HCT116 (cell line): ENCODE data around the gene PDE6A. TPM values are rescaled to one million over a fixed set of nuclear protein-coding genes. Genes with fewer than 3 reads are reported as not detected.
A peak's percentile ranks its signal among the peaks of the same experiment; 100 is the strongest.

ENCODE experiments used
- ATAC-seq: fragments of 200-7000 bp; cut with Tn5 transposase; 2 replicates; pipeline ENCODE4 v1.9.1; 2020; ENCODE audit warnings: mild to moderate bottlenecking, moderate library complexity
- BruUV-seq: library from RNA; stranded (reverse); fragments of 400-500 nt; replicated peaks from 2 replicates; lab custom pipeline; 2021; lab: Mats Ljungman, UMichigan
- CTCF ChIA-PET: fragments of 300-600 bp; sonication (Branson Sonifier 250); formaldehyde crosslinking; loops from one replicate; lab custom pipeline; 2021; ENCODE audit warnings: antibody characterized with exemption; lab: Charles Lee
- POLR2A ChIA-PET: fragments of 300-600, 350-600 bp; sonication (Branson Sonifier 250); formaldehyde crosslinking; loops from one replicate; lab custom pipeline; 2021; ENCODE audit warnings: antibody characterized with exemption; lab: Charles Lee
- RAD21 ChIA-PET, 2 experiments: fragments of 300-600 bp; sonication (Branson Sonifier 250); formaldehyde crosslinking; loops; one replicate each; lab custom pipeline; 2023; ENCODE audit warnings: low total read pairs in 2 of 2; ENCODE audit not compliant: uncharacterized antibody in 2 of 2, unreplicated experiment in 2 of 2, low non-redundant PET in 1 of 2; lab: Charles Lee
- DNase-seq: peaks from one replicate; pipeline ENCODE4 v3.0.0-alpha.2; 2010; ENCODE audit warnings: low read depth, low spot score
- H2AFZ ChIP-seq: fragments of 200-600 bp; shearing (Covaris generic), sonication (generic); 2 replicates; pipeline ENCODE4 v1.6.1; 2017; ENCODE audit warnings: low read depth, mixed run types, mixed read lengths, antibody characterized with exemption, low read length; ENCODE audit not compliant: poor library complexity, severe bottlenecking
- H3K27ac ChIP-seq: 2 replicates; pipeline ENCODE4 v1.5.1; 2012; ENCODE audit warnings: low read depth, low read length
- H3K27me3 ChIP-seq: fragments of 200-600 bp; sonication (generic); 2 replicates; pipeline ENCODE4 v1.6.1; 2016; ENCODE audit warnings: mixed run types, low read length, mixed read lengths; ENCODE audit not compliant: insufficient read depth
- H3K36me3 ChIP-seq, 2 experiments: fragments of 200-500 bp in 1 of 2; fragments of 200-600 bp in 1 of 2; sonication (Bioruptor generic) in 1 of 2; sonication (generic) in 1 of 2; 2 replicates each; pipeline versions ENCODE4 v1.5.1 to v1.6.1; 2014 to 2016; ENCODE audit warnings: low read length in 2 of 2, inconsistent platforms in 1 of 2, mixed read lengths in 1 of 2, mixed run types in 1 of 2; ENCODE audit not compliant: insufficient read depth in 2 of 2, control insufficient read depth in 1 of 2
- H3K4me1 ChIP-seq, 2 experiments: fragments of 200-600 bp in 1 of 2; sonication (generic) in 1 of 2; 2 replicates each; pipeline versions ENCODE4 v1.5.1 to v1.6.1; 2012 to 2017; ENCODE audit warnings: low read length in 2 of 2, inconsistent platforms in 1 of 2, mild to moderate bottlenecking in 1 of 2, mixed read lengths in 1 of 2, mixed run types in 1 of 2, moderate library complexity in 1 of 2; ENCODE audit not compliant: insufficient read depth in 2 of 2, control insufficient read depth in 1 of 2
- H3K4me2 ChIP-seq: fragments of 200-600 bp; sonication (generic); 2 replicates; pipeline ENCODE4 v1.6.1; 2017; ENCODE audit warnings: mixed run types, low read length, mixed read lengths
- H3K4me3 ChIP-seq, 2 experiments: fragments of 200-600 bp in 1 of 2; sonication (generic) in 1 of 2; replicated peaks in 1 of 2; 2 replicates each; pipeline ENCODE4 v1.5.1; 2011 to 2016; ENCODE audit warnings: low read length in 2 of 2, control low read depth in 1 of 2, low read depth in 1 of 2, mild to moderate bottlenecking in 1 of 2, mixed read lengths in 1 of 2, mixed run types in 1 of 2
- H3K79me2 ChIP-seq: fragments of 200-600 bp; sonication (generic); 2 replicates; pipeline ENCODE4 v1.6.1; 2017; ENCODE audit warnings: mild to moderate bottlenecking, mixed run types, low read length, moderate library complexity, mixed read lengths; ENCODE audit not compliant: insufficient read depth
- H3K9ac ChIP-seq: fragments of 200-600 bp; sonication (generic); 2 replicates; pipeline ENCODE4 v1.6.1; 2016; ENCODE audit warnings: low read length, mixed read lengths
- H3K9me2 ChIP-seq: fragments of 200-600 bp; sonication (generic), shearing (Covaris generic); 2 replicates; pipeline ENCODE4 v1.6.1; 2017; ENCODE audit warnings: mixed run types, mild to moderate bottlenecking, moderate library complexity; ENCODE audit not compliant: insufficient read depth
- H3K9me3 ChIP-seq, 2 experiments: fragments of 200-500 bp in 1 of 2; fragments of 200-600 bp in 1 of 2; sonication (Bioruptor generic) in 1 of 2; sonication (generic) in 1 of 2; 2 replicates each; pipeline ENCODE4 v1.6.1; 2014 to 2017; ENCODE audit warnings: low read length in 2 of 2, mixed read lengths in 2 of 2, inconsistent platforms in 1 of 2, low read depth in 1 of 2, mild to moderate bottlenecking in 1 of 2, mixed run types in 1 of 2, moderate library complexity in 1 of 2; ENCODE audit not compliant: control insufficient read depth in 1 of 2, insufficient read depth in 1 of 2
- H4K20me1 ChIP-seq: fragments of 200-600 bp; sonication (generic), shearing (Covaris generic); 2 replicates; pipeline ENCODE4 v1.6.1; 2017; ENCODE audit warnings: mixed run types, mild to moderate bottlenecking, moderate library complexity; ENCODE audit not compliant: insufficient read depth
- CEBPB ChIP-seq: IDR thresholded peaks from 2 replicates; pipeline ENCODE4 v1.6.1; 2012; ENCODE audit warnings: low read depth
- CTCF ChIP-seq, 3 experiments: fragments of 200-600 bp in 1 of 3; sonication (generic) in 1 of 3; IDR thresholded peaks in 2 of 3; conservative IDR thresholded peaks in 1 of 3; 2 replicates each; pipeline ENCODE4 v1.5.1; 2012 to 2017; ENCODE audit warnings: low read depth in 2 of 3, low read length in 2 of 3, antibody characterized with exemption in 1 of 3, borderline replicate concordance in 1 of 3, control low read depth in 1 of 3, mild to moderate bottlenecking in 1 of 3, mixed read lengths in 1 of 3, mixed run types in 1 of 3, moderate library complexity in 1 of 3; ENCODE audit not compliant: insufficient read depth in 1 of 3
- POLR2A ChIP-seq: IDR thresholded peaks from 2 replicates; pipeline ENCODE4 v1.7.0; 2011; ENCODE audit warnings: borderline replicate concordance; ENCODE audit not compliant: insufficient read depth, insufficient read length; ENCODE audit errors: extremely low read depth
- intact Hi-C: fragments of 100-400 bp; cut with micrococcal nuclease; formaldehyde crosslinking; loops from 2 replicates; pipeline ENCODE4 v1.10.0; 2022
- total RNA-seq: library from RNA; stranded (reverse); gene quantifications from one replicate; pipeline ENCODE4 v1.2.1, GENCODE V29; 2021; ENCODE audit not compliant: unreplicated experiment
- TF ChIP-seq, protein P1 (sequence below): IDR thresholded peaks from 2 replicates; pipeline ENCODE4 v1.6.1; 2012; ENCODE audit warnings: low read depth

PDE6A gene
- total RNA-seq, 1 experiment from 2014 or later, result not detected

DNA sequence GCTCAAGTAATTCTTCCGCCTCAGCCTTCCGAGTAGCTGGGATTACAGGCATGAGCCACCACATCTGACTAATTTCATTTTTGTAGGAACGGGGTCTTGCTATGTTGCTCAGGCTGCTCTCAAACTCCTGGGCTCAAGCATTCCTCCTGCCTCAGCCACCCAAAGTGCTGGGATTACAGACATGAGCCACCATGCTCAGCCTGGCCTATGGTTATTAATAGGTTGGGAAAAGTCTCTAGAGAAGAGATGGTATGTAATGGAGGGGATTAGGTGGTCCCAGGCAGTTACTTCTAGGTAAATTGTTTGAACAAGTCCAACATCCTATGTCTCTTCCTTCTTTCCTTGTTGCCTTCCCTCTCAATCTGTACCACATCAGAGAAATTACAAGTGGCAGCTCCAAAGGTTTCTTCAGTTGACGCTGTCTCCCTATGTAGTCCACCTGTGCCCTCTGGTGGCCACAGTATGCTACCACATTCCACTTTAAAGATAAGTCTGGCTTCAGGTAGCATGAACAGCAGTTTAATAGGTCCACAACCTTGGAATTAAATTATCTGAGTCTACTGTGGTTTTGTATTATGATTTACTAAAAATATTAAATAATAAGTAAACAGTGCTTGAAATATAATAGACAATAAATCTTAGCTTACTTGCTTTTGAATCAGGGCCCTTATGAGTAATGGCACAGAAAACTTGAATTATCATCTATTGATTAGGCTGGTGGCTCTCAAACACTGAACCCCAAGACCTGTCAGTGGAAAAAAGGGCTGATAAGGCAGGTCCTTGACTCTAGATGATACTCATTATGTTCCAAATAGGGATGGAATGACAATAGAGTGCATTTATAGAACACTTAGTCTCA lies 46.2 kb upstream of the PDE6A start (continued):
- TF ChIP-seq CTCF (IDR thresholded peaks at IDR 0.05 in 2 of 3, conservative IDR thresholded peaks at IDR 0.05 in 1 of 3; ENCODE audit: borderline replicate concordance in 1 of 3, insufficient read depth in 1 of 3, low read depth in 2 of 3, low read length in 2 of 3), result peak; percentile 81 to 96 (median 88)

DNA sequence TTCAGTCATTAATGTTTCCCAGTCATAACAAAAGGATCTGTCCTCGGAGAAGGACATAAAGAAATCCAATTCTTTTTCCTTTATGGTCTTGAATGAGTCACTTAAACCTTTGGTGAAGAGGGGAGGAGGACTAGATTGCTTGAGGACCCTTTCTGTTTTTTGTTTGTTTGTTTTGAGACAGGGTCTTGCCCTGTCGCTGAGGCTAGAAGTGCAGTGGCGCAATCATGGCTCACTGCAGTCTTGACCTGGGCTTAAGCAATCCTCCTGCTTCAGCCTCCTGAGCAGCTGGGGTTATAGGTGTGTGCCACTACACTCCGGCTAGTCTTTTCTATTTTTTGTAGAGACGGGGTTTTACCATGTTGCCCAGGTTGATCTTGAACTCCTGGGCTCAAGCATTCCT lies 43.5 kb upstream of the PDE6A start:
- H2AFZ ChIP-seq, result no peak overlapping the region
- no peaks in the 10 kb centered on the region for H3K36me3 ChIP-seq
- no peaks in the 10 kb centered on the region for H3K79me2 ChIP-seq
- no peak overlapping the region for H3K4me3 ChIP-seq
- POLR2A ChIA-PET, result no interaction called here
- DNase-seq (no peak), ATAC-seq (no peak)
- no peaks in the 10 kb centered on the region for H3K4me1 ChIP-seq
- no peaks in the 10 kb centered on the region for H3K27me3 ChIP-seq
- no peak for TF ChIP-seq POLR2A
- TF ChIP-seq, protein P1, sequence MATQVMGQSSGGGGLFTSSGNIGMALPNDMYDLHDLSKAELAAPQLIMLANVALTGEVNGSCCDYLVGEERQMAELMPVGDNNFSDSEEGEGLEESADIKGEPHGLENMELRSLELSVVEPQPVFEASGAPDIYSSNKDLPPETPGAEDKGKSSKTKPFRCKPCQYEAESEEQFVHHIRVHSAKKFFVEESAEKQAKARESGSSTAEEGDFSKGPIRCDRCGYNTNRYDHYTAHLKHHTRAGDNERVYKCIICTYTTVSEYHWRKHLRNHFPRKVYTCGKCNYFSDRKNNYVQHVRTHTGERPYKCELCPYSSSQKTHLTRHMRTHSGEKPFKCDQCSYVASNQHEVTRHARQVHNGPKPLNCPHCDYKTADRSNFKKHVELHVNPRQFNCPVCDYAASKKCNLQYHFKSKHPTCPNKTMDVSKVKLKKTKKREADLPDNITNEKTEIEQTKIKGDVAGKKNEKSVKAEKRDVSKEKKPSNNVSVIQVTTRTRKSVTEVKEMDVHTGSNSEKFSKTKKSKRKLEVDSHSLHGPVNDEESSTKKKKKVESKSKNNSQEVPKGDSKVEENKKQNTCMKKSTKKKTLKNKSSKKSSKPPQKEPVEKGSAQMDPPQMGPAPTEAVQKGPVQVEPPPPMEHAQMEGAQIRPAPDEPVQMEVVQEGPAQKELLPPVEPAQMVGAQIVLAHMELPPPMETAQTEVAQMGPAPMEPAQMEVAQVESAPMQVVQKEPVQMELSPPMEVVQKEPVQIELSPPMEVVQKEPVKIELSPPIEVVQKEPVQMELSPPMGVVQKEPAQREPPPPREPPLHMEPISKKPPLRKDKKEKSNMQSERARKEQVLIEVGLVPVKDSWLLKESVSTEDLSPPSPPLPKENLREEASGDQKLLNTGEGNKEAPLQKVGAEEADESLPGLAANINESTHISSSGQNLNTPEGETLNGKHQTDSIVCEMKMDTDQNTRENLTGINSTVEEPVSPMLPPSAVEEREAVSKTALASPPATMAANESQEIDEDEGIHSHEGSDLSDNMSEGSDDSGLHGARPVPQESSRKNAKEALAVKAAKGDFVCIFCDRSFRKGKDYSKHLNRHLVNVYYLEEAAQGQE, result no peak
- no peak for TF ChIP-seq CEBPB
- H3K27ac ChIP-seq, result no peak overlapping the region
- no peaks in the 10 kb centered on the region for H3K9me3 ChIP-seq
- H3K9ac ChIP-seq, result no peak overlapping the region
- CTCF ChIA-PET, result interaction anchor here (1.1 kb wide), 1 partner anchor 150 kb away, joined by 4 read pairs; no protein-coding TSS in a partner anchor
- no TSS peak for BruUV-seq
- no peak overlapping the region for H3K4me2 ChIP-seq
- no peaks in the 10 kb centered on the region for H3K9me2 ChIP-seq
- H4K20me1 ChIP-seq, result no peaks in the 10 kb centered on the region
- intact Hi-C loops, result no loop called here
- RAD21 ChIA-PET, result no interaction called here
